B cell (primary cell): Measurements from ENCODE around the gene PROP1. TPM values are rescaled to one million over a fixed set of nuclear protein-coding genes. Genes with fewer than 3 reads are reported as not detected.
"Not testable (repeated sequence)": the region's sequence is repeated elsewhere in the genome, so short reads cannot be mapped to it uniquely, and the experiment has no call there.

ENCODE experiments used
- ATAC-seq: fragments of 200-7000 bp; cut with Tn5 transposase; one replicate; pipeline ENCODE4 v1.10.0; 2021; ENCODE audit warnings: low read depth, mild to moderate bottlenecking, moderate number of reproducible peaks, moderate library complexity
- CTCF ChIA-PET: fragments of 350-600 bp; sonication (Branson Sonifier 250); formaldehyde crosslinking; loops from one replicate; lab custom pipeline; 2021; ENCODE audit warnings: antibody characterized with exemption, inconsistent platforms; lab: Charles Lee
- POLR2A ChIA-PET: fragments of 350-600 bp; sonication (Branson Sonifier 250); formaldehyde crosslinking; loops from one replicate; lab custom pipeline; 2021; ENCODE audit warnings: antibody characterized with exemption; lab: Charles Lee
- DNase-seq: peaks from one replicate; pipeline ENCODE4 v3.0.0; 2013
- H2AFZ ChIP-seq: 2 replicates; pipeline ENCODE4 v1.6.1; 2012; ENCODE audit warnings: mild to moderate bottlenecking, low read depth, low read length; ENCODE audit not compliant: insufficient read depth, poor library complexity, severe bottlenecking
- H3K27ac ChIP-seq, 2 donors: 1 replicate in 1 of 2; 2 replicates in 1 of 2; pipeline ENCODE4 v1.5.1; 2012 to 2013; ENCODE audit warnings: low read length in 2 of 2, mild to moderate bottlenecking in 2 of 2, moderate library complexity in 1 of 2
- H3K27me3 ChIP-seq, 4 experiments: fragments of 200-600 bp in 1 of 4; sonication (generic) in 1 of 4; replicated peaks in 1 of 4; 1 replicate in 2 of 4; 2 replicates in 2 of 4; pipeline versions ENCODE4 v1.6.1 to v1.7.0; 2013 to 2016; ENCODE audit warnings: low read length in 3 of 4, mild to moderate bottlenecking in 2 of 4, mixed read lengths in 1 of 4, moderate library complexity in 1 of 4; ENCODE audit not compliant: insufficient read depth in 4 of 4, control insufficient read depth in 3 of 4; ENCODE audit errors: control extremely low read depth in 1 of 4
- H3K36me3 ChIP-seq, 2 experiments: replicated peaks in 1 of 2; 1 replicate in 1 of 2; 2 replicates in 1 of 2; pipeline versions ENCODE4 v1.6.1 to v1.7.1; 2013; ENCODE audit warnings: low read length in 1 of 2; ENCODE audit not compliant: insufficient read depth in 2 of 2, control insufficient read depth in 1 of 2; ENCODE audit errors: control extremely low read depth in 1 of 2, extremely low read depth in 1 of 2
- H3K4me1 ChIP-seq, 2 donors: fragments of 200-600 bp in 1 of 2; sonication (generic) in 1 of 2; 1 replicate in 1 of 2; 2 replicates in 1 of 2; pipeline versions ENCODE4 v1.5.1 to v1.6.1; 2013 to 2017; ENCODE audit warnings: low read length in 2 of 2; ENCODE audit not compliant: control insufficient read depth in 2 of 2, insufficient read depth in 2 of 2
- H3K4me2 ChIP-seq: replicated peaks from 2 replicates; pipeline ENCODE3; 2012; ENCODE audit warnings: mild to moderate bottlenecking, low read depth, low read length; ENCODE audit not compliant: poor library complexity, severe bottlenecking
- H3K4me3 ChIP-seq, 5 experiments: fragments of 200-600 bp in 1 of 5; sonication (generic) in 1 of 5; 1 replicate in 3 of 5; 2 replicates in 2 of 5; pipeline versions ENCODE4 v1.5.1 to v1.7.0; 2011 to 2016; ENCODE audit warnings: low read length in 4 of 5, mild to moderate bottlenecking in 4 of 5, low read depth in 2 of 5, control low read depth in 1 of 5, moderate library complexity in 1 of 5; ENCODE audit not compliant: insufficient read depth in 1 of 5; ENCODE audit errors: control extremely low read depth in 1 of 5, extremely low read depth in 1 of 5
- H3K79me2 ChIP-seq: fragments of 200-600 bp; sonication (generic); one replicate; pipeline ENCODE4 v1.6.0; 2016; ENCODE audit warnings: low read length; ENCODE audit not compliant: control insufficient read depth, insufficient read depth
- H3K9ac ChIP-seq: fragments of 200-600 bp; sonication (generic); 2 replicates; pipeline ENCODE4 v1.6.1; 2017; ENCODE audit warnings: mild to moderate bottlenecking, low read length, moderate library complexity
- H3K9me3 ChIP-seq, 3 donors: one replicate each; pipeline versions ENCODE4 v1.6.1 to v1.7.1; 2013; ENCODE audit warnings: low read length in 2 of 3; ENCODE audit not compliant: control insufficient read depth in 2 of 3, insufficient read depth in 1 of 3; ENCODE audit errors: control extremely low read depth in 1 of 3
- H4K20me1 ChIP-seq: 2 replicates; pipeline ENCODE4 v1.6.0; 2012; ENCODE audit warnings: mild to moderate bottlenecking, low read length; ENCODE audit not compliant: insufficient read depth, control insufficient read depth, poor library complexity, severe bottlenecking
- H3K27ac Mint-ChIP-seq: one replicate; pipeline ENCODE4 v1.8.0; 2021; ENCODE audit warnings: mixed read lengths
- H3K27me3 Mint-ChIP-seq: one replicate; pipeline ENCODE4 v1.8.0; 2021; ENCODE audit warnings: mixed read lengths
- H3K4me1 Mint-ChIP-seq: one replicate; pipeline ENCODE4 v1.8.0; 2021; ENCODE audit warnings: mixed read lengths
- H3K4me3 Mint-ChIP-seq: one replicate; pipeline ENCODE4 v1.8.0; 2021; ENCODE audit warnings: mixed read lengths
- H3K9me3 Mint-ChIP-seq: one replicate; pipeline ENCODE4 v1.8.0; 2022; ENCODE audit warnings: mixed read lengths; ENCODE audit not compliant: insufficient read depth
- EZH2 ChIP-seq: IDR thresholded peaks from 2 replicates; pipeline ENCODE4 v1.6.1; 2012; ENCODE audit warnings: borderline replicate concordance, low read depth, mild to moderate bottlenecking, moderate library complexity, low read length; ENCODE audit not compliant: insufficient read depth, poor library complexity, severe bottlenecking
- WGBS: methylation state at CpG from one replicate; pipeline ENCODE4 v1.1.5; 2013; ENCODE audit warnings: missing lambda C conversion rate; ENCODE audit not compliant: insufficient coverage; 5-methylcytosine and 5-hydroxymethylcytosine counted together
- intact Hi-C: fragments of 100-400 bp; cut with micrococcal nuclease; formaldehyde crosslinking; loops from one replicate; pipeline ENCODE4 v1.10.0; 2022
- polyA plus RNA-seq: library from polyadenylated mRNA; depleted of rRNA; stranded (reverse); fragments of >200 nt; gene quantifications from 2 replicates; pipeline ENCODE4 v1.2.3, GENCODE V29; 2012
- total RNA-seq, 2 donors: library from RNA; stranded (reverse); fragments of 120-200 nt in 1 of 2; gene quantifications; 1 replicate in 1 of 2; 2 replicates in 1 of 2; pipeline versions ENCODE4 v1.2.3 to v1.2.4, GENCODE V29; 2013 to 2022
- TF ChIP-seq, protein P1 (sequence below): fragments of 200-600 bp; IDR thresholded peaks from one replicate; pipeline ENCODE4 v1.8.0; 2022; ENCODE audit warnings: antibody characterized with exemption, mild to moderate bottlenecking

Gene PROP1
- total and polyA plus RNA-seq, 2 donors (not counting 1 experiment from before 2014, with no cell fraction given), result not detected

GRCh38 chr5:177973066-177973635 lies 22.9 kb downstream of the PROP1 start:
- Mint-ChIP-seq H3K27me3 (peaks cover 9% of the 10 kb centered on the region), H3K4me3 (no peak overlapping the region), H3K27ac (no peak overlapping the region), H3K4me1 (no peaks in the 10 kb centered on the region), H3K9me3 (peaks cover 6% of the 10 kb centered on the region)
- H3K4me3 ChIP-seq, result no peak overlapping the region
- H4K20me1 ChIP-seq, result no peaks in the 10 kb centered on the region
- H3K4me1 ChIP-seq, result no peaks in the 10 kb centered on the region
- H3K9me3 ChIP-seq, result peaks cover 0 to 4% (median 0%) of the 10 kb centered on the region in 3 donors
- 90% methylated on average over 3 of the region's 5 CpGs for WGBS
- H2AFZ ChIP-seq, result no peak overlapping the region
- H3K4me2 ChIP-seq, result no peak overlapping the region
- H3K36me3 ChIP-seq, result no peaks in the 10 kb centered on the region
- no peak for DNase-seq
- TF ChIP-seq EZH2, result no peak
- CTCF ChIA-PET, result no interaction called here
- intact Hi-C loops, result no loop called here
- ATAC-seq, result no peak
- H3K9ac ChIP-seq, result no peak overlapping the region
- H3K27ac ChIP-seq, result no peak overlapping the region
- no peaks in the 10 kb centered on the region for H3K79me2 ChIP-seq
- POLR2A ChIA-PET, result no interaction called here
- peaks cover 0 to 6% (median 1%) of the 10 kb centered on the region in 4 experiments for H3K27me3 ChIP-seq

DNA sequence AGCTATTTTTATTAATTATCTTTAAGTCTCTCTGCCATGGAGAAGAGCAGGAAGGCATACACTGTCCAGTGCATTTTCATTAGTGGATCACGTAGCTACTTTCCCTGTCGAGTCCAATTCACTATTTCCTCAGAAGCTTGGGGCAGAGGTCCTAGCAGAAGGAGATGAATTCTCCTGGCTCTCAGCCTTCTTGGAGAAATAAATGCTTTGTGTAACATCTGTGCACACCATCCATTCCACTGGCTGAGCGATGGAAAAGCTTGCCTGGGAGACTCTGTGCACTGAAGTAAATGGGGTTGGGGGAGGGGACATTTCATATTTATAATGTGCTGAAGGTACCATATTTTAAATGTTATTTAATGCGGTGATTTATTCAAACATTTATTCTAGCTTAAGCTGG lies 23.4 kb downstream of the PROP1 start:
- Histone ChIP-seq H3K27ac (no peak overlapping the region), H3K79me2 (no peaks in the 10 kb centered on the region), H3K9ac (no peak overlapping the region), H2AFZ (no peak overlapping the region), H3K27me3 (peaks cover 0 to 6% (median 1%) of the 10 kb centered on the region in 4 experiments), H4K20me1 (no peaks in the 10 kb centered on the region), H3K4me1 (no peaks in the 10 kb centered on the region), H3K4me2 (no peak overlapping the region), H3K9me3 (peaks cover 0 to 4% (median 0%) of the 10 kb centered on the region in 3 donors), H3K4me3 (no peak overlapping the region), H3K36me3 (no peaks in the 10 kb centered on the region)
- ChIA-PET POLR2A (no interaction called here), CTCF (no interaction called here)
- no peak overlapping the region for H3K4me3 Mint-ChIP-seq
- TF ChIP-seq EZH2, result no peak
- TF ChIP-seq, protein P1, sequence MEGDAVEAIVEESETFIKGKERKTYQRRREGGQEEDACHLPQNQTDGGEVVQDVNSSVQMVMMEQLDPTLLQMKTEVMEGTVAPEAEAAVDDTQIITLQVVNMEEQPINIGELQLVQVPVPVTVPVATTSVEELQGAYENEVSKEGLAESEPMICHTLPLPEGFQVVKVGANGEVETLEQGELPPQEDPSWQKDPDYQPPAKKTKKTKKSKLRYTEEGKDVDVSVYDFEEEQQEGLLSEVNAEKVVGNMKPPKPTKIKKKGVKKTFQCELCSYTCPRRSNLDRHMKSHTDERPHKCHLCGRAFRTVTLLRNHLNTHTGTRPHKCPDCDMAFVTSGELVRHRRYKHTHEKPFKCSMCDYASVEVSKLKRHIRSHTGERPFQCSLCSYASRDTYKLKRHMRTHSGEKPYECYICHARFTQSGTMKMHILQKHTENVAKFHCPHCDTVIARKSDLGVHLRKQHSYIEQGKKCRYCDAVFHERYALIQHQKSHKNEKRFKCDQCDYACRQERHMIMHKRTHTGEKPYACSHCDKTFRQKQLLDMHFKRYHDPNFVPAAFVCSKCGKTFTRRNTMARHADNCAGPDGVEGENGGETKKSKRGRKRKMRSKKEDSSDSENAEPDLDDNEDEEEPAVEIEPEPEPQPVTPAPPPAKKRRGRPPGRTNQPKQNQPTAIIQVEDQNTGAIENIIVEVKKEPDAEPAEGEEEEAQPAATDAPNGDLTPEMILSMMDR, result no peak
- WGBS, result 100% methylated on average over 2 of the region's 4 CpGs
- peaks cover 6% of the 10 kb centered on the region for H3K9me3 Mint-ChIP-seq
- intact Hi-C loops, result no loop called here
- no peak overlapping the region for H3K27ac Mint-ChIP-seq
- peaks cover 9% of the 10 kb centered on the region for H3K27me3 Mint-ChIP-seq
- DNase-seq, result no peak
- no peak for ATAC-seq
- no peaks in the 10 kb centered on the region for H3K4me1 Mint-ChIP-seq

- H3K36me3 ChIP-seq, H3K9me3 Mint-ChIP-seq, intact Hi-C loops, H3K27me3 ChIP-seq, H3K4me1 ChIP-seq, H3K27ac Mint-ChIP-seq, H4K20me1 ChIP-seq, H3K4me3 Mint-ChIP-seq, H3K9me3 ChIP-seq, ATAC-seq, H3K9ac ChIP-seq, H3K4me3 ChIP-seq, H3K4me2 ChIP-seq, H3K4me1 Mint-ChIP-seq, CTCF ChIA-PET, H3K79me2 ChIP-seq, POLR2A ChIA-PET, H3K27me3 Mint-ChIP-seq, H3K27ac ChIP-seq, DNase-seq, H2AFZ ChIP-seq: not testable (repeated sequence)
- WGBS, result 96% methylated on average over 5 of the region's 10 CpGs
Observed at GRCh38 chr5:177972014-177972413, 24.0 kb downstream of the PROP1 start.
